ENCODE measurements around the gene CRYL1. TPM values are rescaled to one million over a fixed set of nuclear protein-coding genes. Genes with fewer than 3 reads are reported as not detected.

Gene CRYL1
- total and polyA plus RNA-seq, 2 of the 4 experiments (the other 2 are of a cell fraction), result 11.7 to 16.4 TPM

DNA sequence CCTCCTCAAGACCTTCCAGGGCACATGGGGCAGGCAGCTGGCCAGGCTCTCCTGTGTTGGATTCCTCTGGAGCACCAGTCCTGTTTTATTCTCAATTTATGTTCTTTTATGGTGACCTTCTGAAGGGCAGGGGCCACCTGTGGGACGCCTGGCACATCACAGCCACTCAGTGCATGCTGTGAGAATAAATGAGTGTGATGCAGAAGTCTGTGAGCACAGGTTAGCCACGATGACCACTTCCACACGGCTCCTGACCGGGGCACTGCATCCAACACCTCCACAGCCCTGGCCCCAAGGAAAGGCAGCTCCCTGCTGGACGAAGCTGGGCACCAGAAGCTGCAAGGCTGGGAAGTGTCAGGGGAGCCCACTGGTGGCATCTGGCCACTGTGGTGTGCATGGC, 122.8 kb downstream of the CRYL1 start:
- no peaks in the 10 kb centered on the region for H4K20me1 ChIP-seq (ENCODE audit: insufficient read depth, low read length)
- H3K9me1 ChIP-seq (ENCODE audit: insufficient read depth, low read length), result no peaks in the 10 kb centered on the region; the same call in 1 of the 2 replicates
- peaks cover 3% of the 10 kb centered on the region; the same call in 1 of the 2 replicates for H3K4me1 ChIP-seq (ENCODE audit: control insufficient read depth, insufficient read depth, low read length)

More for the DNA sequence above, 122.8 kb downstream of the CRYL1 start:
- Histone ChIP-seq H3K36me3 (ENCODE audit: control insufficient read depth, insufficient read depth, low read length) (no peaks in the 10 kb centered on the region), H3K56ac (ENCODE audit: extremely low read depth, insufficient read depth, low read length) (no peak overlapping the region), H3K27me3 (ENCODE audit: control insufficient read depth, insufficient read depth, low read length) (peaks cover 10% of the 10 kb centered on the region), H2BK120ac (ENCODE audit: low read depth, low read length) (no peak overlapping the region), H3K18ac (ENCODE audit: low read depth, low read length) (no peak overlapping the region), H3K23ac (ENCODE audit: low read depth, low read length) (no peak overlapping the region), H3K9me3 (ENCODE audit: control insufficient read depth, insufficient read depth, low read length) (no peaks in the 10 kb centered on the region), H2AFZ (replicated peaks; ENCODE audit: low read length, poor library complexity) (no peak overlapping the region), H2BK20ac (ENCODE audit: low read depth, low read length) (no peak overlapping the region), H2BK5ac (ENCODE audit: low read depth, low read length, poor library complexity, severe bottlenecking) (no peak overlapping the region), H4K5ac (ENCODE audit: low read depth, low read length) (no peak overlapping the region), H3K4ac (ENCODE audit: low read depth, low read length) (no peak overlapping the region), H3K79me1 (ENCODE audit: low read depth in 1 of 2, low read length in 2 of 2) (no peaks in the 10 kb centered on the region), H3K4me3 (ENCODE audit: insufficient read depth, low read depth, low read length) (no peak overlapping the region), H3K4me2 (ENCODE audit: low read depth, low read length) (no peak overlapping the region), H2BK15ac (ENCODE audit: low read depth, low read length) (no peak overlapping the region), H3K14ac (replicated peaks; ENCODE audit: low read depth, low read length) (no peak overlapping the region), H3K27ac (ENCODE audit: insufficient read depth, low read length) (no peak overlapping the region), H2AK5ac (ENCODE audit: low read depth, low read length) (no peak overlapping the region), H2AK9ac (replicated peaks; ENCODE audit: low read depth, low read length, poor library complexity) (no peak overlapping the region), H3K9ac (ENCODE audit: low read depth, low read length) (no peak overlapping the region), H4K91ac (ENCODE audit: insufficient read depth, low read depth, low read length) (no peak overlapping the region), H4K8ac (ENCODE audit: low read depth in 2 of 2, low read length in 2 of 2) (no peak overlapping the region)
- no TSS peak for BruUV-seq (replicated peaks)
- POLR2A ChIA-PET (ENCODE audit: unreplicated experiment), result no interaction called here
- 57% methylated on average over 1 of the region's 5 CpGs; no CpG with 5 or more reads in 1 of the 2 experiments for WGBS, 2 experiments (ENCODE audit: extremely low coverage in 2 of 2, insufficient read length in 1 of 2)
- no peak for ATAC-seq (ENCODE audit: low read depth)
- no peak for TF ChIP-seq BHLHE40 (IDR thresholded peaks at IDR 0.05; ENCODE audit: low read depth, low read length)
- no peak for TF ChIP-seq RFX5 (IDR thresholded peaks at IDR 0.05; ENCODE audit: low read depth, low read length)
- no peak for TF ChIP-seq RAD21 (IDR thresholded peaks at IDR 0.05; ENCODE audit: low read length)
- intact Hi-C loops (cut with micrococcal nuclease), result no loop called here
- CTCF ChIA-PET, result no interaction called here
- dilution Hi-C loops (cut with HindIII; ENCODE audit: low sequenced_read_pairs, unreplicated experiment), result no loop called here
- in situ Hi-C loops (cut with MboI; ENCODE audit: low sequenced_read_pairs), result no loop called here
- no peak for DNase-seq
